GM19328 (cell line): ENCODE results near the gene ADAR.

ENCODE experiments used
- ATAC-seq: cut with Tn5 transposase; IDR thresholded peaks from one replicate; pipeline ENCODE4 v1.9.1; 2021; ENCODE audit warnings: mild to moderate bottlenecking, moderate library complexity; ENCODE audit not compliant: unreplicated experiment

The ADAR gene

DNA sequence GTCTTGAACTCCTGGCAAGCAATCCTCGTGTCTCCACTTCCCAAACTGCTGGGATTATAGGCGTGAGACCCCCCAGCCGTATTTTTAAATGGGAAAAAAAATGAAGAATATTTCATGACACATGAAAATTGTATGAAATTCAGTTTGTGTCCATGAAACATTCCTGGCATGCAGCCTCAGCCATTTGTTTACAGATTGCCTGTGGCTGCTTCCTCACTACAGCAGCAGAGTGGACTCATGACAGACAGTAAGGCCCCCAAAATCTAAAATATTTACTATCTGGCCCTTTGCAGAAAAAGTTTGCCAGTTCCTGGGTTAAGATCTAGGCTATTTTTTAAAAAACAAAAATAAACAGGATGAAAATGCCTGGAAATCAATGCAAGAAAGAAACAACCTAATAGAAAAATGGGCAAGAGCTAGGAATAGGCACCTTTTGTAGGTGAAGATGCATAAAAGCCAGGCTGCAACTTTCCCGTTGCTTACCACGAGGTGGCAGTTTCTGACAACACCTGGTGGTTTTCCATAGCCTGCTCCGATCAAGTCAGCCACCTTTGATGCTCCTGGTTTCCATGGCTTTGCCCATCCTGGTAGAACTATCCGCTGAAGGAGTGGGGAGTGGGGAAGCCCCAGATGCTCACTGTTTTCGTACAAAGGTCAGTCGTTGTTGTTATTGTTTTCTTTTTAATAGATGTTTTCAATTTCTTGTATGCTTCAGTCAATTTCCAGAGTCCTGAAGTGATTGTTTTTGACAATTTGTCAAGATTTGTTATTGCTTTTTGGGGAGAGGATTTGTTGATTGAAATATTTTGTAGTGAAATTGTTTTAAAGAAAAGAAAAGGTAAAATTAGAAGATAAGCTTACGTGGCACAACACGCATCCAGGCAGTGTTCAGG lies 73.8 kb downstream of the ADAR start:
- ATAC-seq, result no peak
